ENCODE results near the gene TMEM132D.

Gene TMEM132D

GRCh38 chr12:129025055-129025454 lies 878.8 kb downstream of the TMEM132D start:
- H4K20me1 ChIP-seq (ENCODE audit: insufficient read depth, low read length): no peaks in the 10 kb centered on the region
- no peak overlapping the region for H3K27ac ChIP-seq (ENCODE audit: low read depth, low read length, poor library complexity, severe bottlenecking)
- no peak for TF ChIP-seq CTCF (IDR thresholded peaks at IDR 0.05; ENCODE audit: low read length)
- TF ChIP-seq EZH2 (IDR thresholded peaks at IDR 0.05; ENCODE audit: borderline replicate concordance, low read length): no peak
- no peak overlapping the region for H3K4me2 ChIP-seq (ENCODE audit: low read length)
- H3K79me2 ChIP-seq (ENCODE audit: insufficient read depth, low read length): no peaks in the 10 kb centered on the region
- no peak overlapping the region for H3K4me3 ChIP-seq (ENCODE audit: low read depth, low read length, poor library complexity, severe bottlenecking)
- no peaks in the 10 kb centered on the region for H3K9me3 ChIP-seq (ENCODE audit: low read length)
- H3K4me1 ChIP-seq (ENCODE audit: insufficient read depth, low read length, severe bottlenecking): no peaks in the 10 kb centered on the region
- no peak overlapping the region for H3K9ac ChIP-seq (ENCODE audit: low read length)
- H3K27me3 ChIP-seq (ENCODE audit: insufficient read depth, low read length): no peaks in the 10 kb centered on the region
- H2AFZ ChIP-seq (ENCODE audit: low read length): no peak overlapping the region
- H3K9me2 ChIP-seq (ENCODE audit: low read depth, low read length): no peaks in the 10 kb centered on the region
- H3K36me3 ChIP-seq (ENCODE audit: insufficient read depth, low read length): no peaks in the 10 kb centered on the region
- no peaks in the 10 kb centered on the region for H3F3A ChIP-seq (ENCODE audit: insufficient read depth, low read length)
